HG03520 (cell line): ENCODE results near the gene SARDH.

Experiments
- ATAC-seq: cut with Tn5 transposase; IDR thresholded peaks from one replicate; pipeline ENCODE4 v1.9.1; 2021; ENCODE audit warnings: mild to moderate bottlenecking, moderate library complexity; ENCODE audit not compliant: unreplicated experiment

The SARDH gene

DNA sequence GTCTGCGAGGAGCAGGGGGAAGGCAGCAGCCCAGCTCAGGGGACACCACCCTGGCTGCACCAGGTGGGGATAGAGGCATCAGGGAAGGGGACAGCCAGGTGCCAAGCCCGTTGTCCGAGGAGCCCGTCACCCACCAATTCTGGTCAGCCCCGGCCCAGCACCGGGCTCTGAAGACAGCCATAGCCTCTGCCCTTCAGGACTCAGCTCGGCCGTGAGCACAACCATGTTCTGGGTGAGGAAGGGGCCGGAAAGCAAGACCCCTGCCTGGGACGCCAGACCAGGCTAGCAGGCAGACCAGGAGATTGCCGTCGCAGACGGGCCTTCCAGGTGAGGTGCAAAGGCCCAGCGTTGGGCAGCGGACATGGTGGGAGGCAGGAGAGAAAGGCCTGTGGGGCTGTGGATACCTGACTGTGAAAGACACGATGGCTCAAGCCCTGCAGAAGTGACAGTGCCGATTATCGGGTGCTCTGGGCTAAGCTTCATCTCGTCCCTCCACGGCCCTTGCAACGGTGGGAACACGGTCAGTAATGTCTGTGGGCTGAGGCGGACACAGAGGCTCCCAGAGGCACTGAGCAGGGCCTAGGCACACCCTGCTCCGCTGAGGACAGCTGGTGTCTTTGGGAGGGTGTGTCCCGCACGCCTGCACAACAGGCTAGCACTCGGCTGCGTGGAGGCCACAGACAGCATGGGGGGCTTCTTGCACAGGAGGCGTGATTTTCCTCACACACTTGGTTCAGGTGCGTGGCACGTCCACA is 65.5 kb downstream of the SARDH start:
- ATAC-seq, result no peak

GRCh38 chr9:133671371-133671770 is 66.8 kb downstream of the SARDH start:
- ATAC-seq, result no peak

GRCh38 chr9:133670466-133670865 is 67.7 kb downstream of the SARDH start:
- ATAC-seq, result no peak

GRCh38 chr9:133669182-133669801 is 68.9 kb downstream of the SARDH start:
- ATAC-seq, result no peak

DNA sequence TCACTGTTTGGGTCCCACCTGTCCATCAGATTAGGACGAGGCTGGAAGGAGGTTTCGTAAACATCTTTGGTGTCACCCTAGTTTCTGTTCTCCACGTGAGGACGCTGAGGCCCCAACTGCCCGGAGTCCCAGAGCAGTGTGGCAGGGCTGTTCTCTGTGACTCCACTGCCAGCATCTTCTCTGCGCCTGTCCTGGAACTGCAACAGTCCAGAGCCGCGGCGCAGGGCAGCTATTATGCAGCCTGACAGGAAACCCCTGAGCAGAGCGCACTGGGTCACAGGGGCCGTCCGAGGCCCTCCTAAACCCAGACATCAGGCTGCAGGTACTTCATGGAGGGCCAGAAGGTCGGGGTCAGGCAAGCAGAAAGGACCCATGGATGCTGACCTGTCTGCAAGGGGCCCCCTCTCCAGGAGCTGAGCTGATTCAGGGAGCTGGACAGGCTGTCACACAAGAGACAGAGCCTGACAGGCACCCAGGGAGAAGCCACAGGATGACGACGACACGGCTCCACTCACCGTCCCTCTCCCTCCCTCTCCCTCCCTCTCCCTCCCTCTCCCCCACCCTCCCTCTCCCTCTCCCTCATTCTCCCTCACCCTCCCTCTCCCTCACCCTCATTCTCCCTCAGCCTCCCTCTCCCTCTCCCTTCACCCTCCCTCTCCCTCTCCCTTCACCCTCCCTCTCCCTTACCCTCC is 70.2 kb downstream of the SARDH start:
- no peak for ATAC-seq

DNA sequence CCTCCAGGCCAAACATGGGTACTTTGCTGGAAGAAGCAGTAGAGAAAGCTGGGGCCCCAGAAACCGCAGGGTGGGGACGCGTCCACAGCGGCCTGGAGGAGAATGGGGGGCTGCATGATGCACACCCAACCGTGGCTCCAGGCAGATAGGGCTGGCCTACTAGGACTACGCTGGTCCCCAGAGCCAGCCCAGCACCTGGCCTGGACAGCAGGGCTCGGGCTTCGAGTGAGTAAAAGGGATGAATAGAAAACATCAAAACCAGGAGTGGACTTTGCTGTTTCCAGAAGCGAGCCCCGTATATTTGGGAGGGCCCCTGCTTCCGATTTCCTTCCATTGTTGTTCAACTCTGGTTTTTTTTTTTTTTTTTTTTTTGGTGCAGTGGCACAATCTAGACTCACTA is 71.3 kb downstream of the SARDH start:
- no peak for ATAC-seq

DNA sequence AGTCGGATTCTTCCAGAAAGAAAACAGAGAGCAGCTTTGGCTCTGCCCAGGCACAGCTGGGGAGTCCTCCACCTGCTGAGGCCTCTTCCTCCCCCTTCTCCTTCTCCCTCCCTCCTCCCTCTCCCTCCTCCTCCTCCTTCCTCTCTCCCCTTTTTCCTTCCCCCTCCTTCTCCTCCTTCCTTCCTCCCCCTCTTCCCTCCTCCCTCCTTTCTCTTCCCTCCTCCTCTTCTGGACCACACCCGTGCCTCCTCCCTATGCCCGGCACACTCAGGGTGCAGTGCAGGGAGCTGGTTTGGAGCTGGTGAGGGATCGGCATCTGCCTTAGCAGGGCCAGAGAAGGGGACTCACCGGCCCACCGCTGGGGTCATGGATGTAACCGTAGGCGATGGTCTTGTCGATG is 71.8 kb downstream of the SARDH start:
- no peak for ATAC-seq

DNA sequence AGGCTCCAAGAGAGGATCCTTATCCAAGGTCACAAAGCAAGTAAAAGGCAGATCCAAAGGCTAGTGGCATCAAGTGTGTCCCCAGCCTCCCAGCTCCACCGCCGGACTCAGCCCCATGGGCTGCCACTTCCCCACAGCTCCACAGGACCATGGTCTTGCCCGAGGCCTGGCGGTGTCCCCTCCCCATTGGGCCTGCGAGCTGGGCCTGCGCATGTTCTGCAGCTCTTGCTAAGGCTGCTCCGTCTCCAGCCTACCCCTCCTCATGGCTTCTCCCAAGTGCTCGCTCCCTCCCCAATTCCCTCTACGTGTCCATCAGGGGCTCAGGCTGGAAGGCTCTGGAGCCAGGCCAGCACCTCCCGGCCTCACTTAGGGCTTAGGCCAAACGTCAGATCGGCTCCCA is 72.6 kb downstream of the SARDH start:
- no peak for ATAC-seq

DNA sequence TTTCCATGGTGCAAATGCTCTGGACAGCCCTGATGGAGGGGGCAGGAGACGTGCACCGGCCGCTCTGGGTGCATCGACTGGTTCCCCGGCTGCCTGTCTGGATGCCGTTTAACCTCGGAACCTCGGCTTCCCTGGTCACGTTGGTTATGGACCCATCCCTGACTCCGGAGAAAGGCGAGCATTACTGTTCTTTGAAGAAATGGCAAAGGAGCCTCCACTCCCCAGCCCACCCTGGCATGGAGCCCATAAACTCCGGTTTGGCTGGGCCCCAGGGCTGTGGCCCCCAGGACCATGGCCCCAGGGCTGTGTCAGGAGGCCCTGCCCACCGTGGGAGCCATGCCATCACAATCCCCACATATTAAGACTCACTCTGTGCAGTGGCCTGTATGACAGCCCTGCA is 73.1 kb downstream of the SARDH start:
- ATAC-seq, result no peak

DNA sequence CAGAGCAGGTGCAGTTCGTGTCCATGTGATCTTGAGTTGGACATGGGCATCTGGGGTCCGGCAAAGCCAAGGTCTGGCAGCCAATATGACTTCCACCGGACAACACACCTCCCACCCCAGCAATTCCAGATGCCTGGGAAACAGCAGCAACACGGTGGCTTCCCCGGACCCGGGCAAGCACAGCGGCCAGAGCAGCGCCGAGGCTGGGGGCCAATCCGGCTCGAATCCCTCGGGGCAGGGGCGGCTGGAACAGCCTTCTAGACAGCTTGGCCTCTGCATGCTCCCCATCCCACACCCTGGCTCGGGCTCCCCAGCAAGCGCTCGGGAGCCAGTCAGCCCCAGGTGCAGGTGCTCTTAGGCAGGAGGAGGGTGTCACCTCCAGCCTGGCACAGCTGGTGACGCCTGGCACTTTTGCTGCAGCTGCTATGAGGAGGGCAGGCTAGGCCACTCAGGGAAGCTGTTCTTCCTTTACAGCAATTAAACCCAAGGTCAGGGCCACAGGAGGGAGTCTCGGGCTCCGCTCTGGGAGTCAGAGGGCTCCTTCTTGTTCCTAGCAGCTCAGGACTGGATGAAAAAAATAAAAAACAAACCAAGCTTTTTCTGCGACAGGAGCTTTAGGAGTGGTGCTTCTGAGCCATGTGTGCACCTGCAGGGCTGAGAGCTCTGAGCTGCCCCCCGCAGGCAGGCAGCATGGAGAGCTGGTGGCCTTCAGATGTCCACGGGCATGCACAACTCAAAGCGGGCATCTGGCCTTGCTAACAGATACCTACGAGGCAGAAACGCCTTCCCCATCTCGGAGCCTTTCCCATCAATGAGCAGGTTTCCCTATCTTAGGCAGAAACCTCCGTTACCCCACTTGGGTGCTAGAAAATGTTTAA is 73.7 kb downstream of the SARDH start:
- ATAC-seq, result no peak

DNA sequence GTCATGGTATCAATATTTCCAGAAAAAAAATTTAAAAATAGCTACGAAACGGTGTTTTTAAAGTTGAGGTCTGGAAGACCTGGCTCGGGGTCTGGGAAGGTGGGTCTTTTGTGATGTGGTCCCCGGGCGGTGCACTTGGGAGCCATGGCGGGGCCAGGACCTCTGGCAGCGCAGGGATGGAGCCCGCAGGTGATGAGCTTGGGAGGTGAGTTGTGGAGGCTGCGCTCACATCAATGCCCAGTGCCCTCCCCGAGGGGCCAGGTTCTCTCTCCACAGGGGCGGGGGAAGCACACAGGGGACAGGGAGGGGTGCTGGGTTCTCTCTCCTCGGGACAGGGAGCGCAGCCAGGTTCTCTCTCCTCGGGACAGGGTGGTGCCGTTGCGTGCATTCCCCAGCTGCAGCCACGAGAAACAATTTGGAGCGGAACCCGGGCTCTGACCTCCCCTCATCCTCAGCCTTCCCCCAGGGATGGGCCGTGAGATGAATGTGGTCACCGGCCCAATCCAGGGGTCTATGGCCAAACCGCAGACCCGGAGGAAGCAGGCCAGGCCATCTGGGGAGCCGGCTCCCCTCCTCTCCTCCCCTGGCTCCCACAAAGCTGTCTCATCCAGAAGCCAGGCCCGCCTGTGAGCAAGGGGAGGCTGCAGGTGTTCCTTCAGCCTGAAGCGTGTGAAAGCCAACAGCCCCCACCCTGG is 76.2 kb downstream of the SARDH start:
- ATAC-seq, result no peak

DNA sequence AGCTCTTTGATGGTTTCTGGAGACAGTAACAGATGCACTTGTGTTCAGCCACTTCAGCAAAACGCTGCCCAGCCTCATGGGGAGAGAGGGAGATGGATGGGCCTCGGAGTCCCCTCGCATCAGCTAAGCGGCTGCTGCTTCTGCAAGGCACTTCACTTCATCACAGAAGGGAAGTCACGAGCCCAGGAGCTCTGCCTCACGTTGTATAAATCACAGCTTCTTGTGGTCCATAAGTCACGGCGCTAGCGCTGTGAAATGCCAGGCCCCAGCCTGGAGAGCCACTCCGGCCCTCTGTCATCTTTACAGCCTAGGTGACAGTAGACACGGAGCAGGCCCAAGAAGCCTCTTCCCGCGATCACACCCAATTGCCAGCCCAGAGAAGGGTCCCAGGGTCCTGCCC is 78.6 kb downstream of the SARDH start:
- ATAC-seq, result no peak

DNA sequence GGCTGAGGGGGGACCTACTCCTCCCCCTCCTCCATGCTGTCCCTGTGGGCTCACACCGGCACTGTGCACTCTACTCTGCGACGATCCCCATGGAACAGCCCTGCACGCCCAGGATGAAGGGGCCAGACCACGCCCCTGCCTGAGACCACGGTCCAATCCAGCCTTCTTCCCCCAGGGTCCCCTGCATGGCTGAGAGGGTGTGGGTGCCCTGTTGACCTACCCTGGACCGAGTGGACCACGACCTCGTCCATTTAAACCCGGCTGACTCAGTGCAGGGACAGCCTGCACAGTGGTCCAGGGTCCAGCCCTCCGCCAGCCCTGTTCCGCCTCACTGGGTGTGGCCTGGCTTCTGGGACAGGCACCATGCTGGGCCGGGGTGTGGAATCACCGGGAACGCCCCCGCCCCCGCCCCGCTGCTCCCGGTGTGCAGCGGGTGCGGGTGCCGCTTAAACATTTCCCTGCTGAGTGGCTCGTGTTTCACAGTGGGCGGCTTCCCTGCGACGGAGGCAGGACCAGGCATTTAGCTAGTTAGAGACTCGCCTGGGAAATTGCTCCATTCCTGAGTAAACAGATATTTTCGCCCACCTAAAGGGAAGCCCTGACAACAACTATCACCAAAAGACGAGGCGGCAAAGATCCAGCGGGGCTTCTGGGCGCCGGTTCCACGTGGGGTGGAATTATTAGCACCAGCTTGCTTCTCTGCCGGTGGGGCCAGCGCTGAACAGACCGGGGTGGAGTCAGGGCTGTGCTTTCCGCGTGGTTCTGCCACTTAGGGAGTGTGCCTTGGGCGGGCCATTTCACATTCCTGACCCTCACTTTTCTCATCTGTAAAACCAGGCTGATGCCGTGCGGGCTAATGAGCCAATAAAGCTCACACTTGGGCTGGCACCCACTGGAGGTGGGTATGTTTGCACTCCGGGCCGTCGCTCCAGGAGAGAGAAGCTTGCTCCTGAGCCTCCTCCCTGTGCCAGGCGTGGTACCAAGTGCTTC is 79.4 kb downstream of the SARDH start:
- no peak for ATAC-seq

GRCh38 chr9:133657120-133657661 is 81.0 kb downstream of the SARDH start:
- no peak for ATAC-seq

DNA sequence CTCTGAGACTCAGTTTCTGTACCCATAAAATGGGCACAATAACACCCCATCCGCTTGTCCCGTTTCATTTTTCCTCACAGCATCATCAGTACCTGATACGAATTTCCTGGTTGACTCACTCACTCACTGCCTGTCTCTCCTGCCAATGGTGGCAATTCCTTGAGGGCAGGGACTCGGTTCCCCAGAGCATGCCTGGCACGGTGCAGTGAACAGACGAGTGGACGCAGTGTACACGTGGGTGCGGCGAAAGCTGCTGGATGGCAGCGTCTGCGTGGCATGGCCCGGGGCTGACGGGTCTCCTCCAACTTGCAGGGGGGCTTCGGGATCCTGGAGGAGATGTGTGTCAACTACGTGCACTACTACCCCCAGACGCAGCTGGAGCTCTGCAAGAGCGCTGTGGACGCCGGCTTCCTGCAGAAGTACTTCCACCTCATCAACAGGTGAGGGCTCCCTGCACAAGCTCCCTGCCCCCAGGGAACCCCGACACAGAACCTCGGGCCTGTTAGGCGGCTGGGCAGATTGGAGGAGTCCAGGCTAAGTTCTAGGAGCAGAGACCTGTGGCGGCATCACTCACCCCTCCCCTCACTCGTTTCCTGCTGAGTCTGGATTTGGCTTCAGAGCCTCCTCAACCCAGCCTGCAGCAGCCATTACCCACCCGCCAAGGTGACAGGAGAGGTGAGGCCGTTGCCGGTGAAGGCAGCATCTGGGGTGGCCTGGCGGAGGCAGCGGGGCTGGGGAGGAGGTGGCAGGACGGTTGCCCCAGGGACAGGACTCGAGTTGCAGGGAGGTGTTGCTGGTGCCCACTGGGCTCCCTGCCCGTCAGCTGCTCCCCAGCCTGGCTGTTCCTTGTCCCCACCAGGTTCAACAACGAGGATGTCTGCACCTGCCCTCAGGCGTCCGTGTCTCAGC is 81.7 kb downstream of the SARDH start:
- ATAC-seq, result no peak

- ATAC-seq, result no peak
These were observed 82.5 kb downstream of the SARDH start for GRCh38 chr9:133655701-133656100.

- ATAC-seq, result no peak
These were observed 83.2 kb downstream of the SARDH start for GRCh38 chr9:133654736-133655657.
